Caki2 (cell line): Measurements from ENCODE around the gene NOVA1. TPM values are rescaled to one million over a fixed set of nuclear protein-coding genes. Genes with fewer than 3 reads are reported as not detected.

Experiments used
- DNase-seq: peaks from one replicate; pipeline ENCODE4 v3.0.0-alpha.2; 2015; ENCODE audit warnings: low read depth
- in situ Hi-C: cut with HindIII; loops from 2 replicates; pipeline ENCODE4 v1.10.0; 2016; ENCODE audit warnings: low sequenced_read_pairs, low pct_unique_long_range_greater_than_20kb, mixed read lengths
- total RNA-seq: library from RNA; depleted of rRNA; stranded (reverse); fragments of >200 nt; shearing (Covaris generic); gene quantifications from 2 replicates; pipeline ENCODE4 v1.2.3, GENCODE V29; 2014; ENCODE audit warnings: low replicate concordance

The NOVA1 gene
- total RNA-seq, 1 experiment from 2014 or later: 2.3 TPM

DNA sequence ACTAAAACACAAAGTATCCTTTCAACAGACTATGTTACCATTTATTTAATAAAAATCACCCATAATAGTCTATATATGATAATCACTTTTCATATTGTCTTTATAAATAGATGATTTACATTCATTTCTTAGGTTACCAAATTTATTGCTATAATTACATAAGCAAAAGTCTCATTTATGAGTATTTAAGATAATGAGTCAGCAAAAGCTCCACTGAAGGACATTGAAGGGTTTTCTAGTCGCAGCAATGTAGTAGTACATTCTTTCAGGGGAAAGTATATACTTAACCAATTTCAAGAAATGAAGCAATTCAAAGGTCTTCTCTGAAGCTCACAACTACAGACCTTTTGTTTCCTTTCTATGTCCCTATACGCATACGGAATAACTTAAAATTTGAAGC is 110.9 kb downstream of the NOVA1 start:
- no peak for DNase-seq
- in situ Hi-C loops: no loop called here

DNA sequence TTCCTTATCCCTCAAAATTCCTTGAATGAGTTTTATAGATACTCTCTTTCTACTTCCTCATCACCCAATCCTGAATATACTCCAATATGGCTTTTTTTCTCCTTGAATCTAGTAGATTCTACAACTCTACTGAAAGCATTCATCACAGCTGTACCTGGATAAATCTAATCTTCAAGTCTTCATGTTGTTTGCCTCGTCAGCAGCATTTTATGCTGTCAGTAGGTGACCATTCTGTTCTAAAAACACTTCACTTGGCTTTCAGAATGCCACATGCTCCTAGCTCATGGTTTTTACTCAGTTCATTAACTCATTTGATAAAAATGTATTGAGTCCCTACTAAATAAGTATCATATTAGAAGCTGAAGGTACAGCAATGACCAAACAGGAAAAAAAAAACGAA is 113.3 kb downstream of the NOVA1 start:
- DNase-seq: no peak
- in situ Hi-C loops: no loop called here

DNA sequence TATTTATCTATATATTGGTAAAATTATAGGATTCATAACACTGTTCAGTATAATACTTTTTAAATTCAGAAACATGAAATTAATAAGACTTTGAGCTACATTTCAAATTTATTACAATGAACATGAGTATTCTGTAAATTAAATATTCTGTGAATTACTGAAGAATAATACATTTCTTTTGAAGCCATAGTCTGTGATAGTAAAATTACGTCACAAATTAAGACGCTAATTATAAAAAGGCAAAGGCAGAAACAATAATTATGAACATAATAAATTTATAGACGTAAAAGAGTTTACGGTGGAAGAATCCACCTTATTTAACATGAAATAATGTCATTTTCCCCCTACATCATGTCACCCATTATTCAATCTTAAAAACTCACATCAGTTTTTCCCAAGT is 118.9 kb downstream of the NOVA1 start:
- no peak for DNase-seq
- in situ Hi-C loops: no loop called here

DNA sequence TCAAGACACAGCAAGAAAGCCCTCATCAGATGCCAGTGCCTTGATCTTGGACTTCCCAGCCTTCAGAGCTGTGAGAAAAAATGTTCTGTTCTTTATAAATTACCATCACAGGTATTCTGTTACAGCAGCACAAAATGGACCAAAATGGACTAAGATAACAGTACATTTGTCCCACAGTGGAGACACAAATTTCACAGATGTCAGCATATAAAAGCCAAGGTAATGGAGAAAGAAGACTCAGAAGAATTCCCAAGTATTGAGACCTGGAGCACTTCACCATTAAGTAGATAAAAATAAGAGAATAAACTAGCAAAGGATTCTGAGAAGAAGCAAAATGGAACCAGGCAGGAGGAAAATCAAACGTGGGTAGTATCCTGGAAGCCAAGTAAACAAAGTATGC is 131.0 kb downstream of the NOVA1 start:
- in situ Hi-C loops: no loop called here

DNA sequence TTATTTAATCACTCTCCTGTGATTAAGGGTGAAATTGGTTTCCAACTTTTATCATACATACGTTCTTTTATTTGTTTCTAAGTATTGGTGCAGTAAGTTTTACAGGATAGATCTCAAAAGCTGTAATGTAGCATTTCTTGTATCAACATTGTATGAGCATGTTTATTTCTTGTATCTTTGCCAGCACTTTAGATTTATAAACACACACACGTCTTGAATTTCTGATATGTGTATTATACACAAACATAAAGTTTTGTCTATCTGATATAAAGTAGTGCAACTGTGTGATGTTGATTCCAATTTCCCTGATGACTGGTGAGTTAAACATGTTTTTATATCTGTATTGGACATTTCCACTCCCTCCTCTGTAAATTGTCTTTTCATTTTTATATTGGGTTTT is 134.7 kb downstream of the NOVA1 start:
- in situ Hi-C loops: no loop called here
- no peak for DNase-seq

More for the DNA sequence above, 131.0 kb downstream of the NOVA1 start:
- no peak for DNase-seq

DNA sequence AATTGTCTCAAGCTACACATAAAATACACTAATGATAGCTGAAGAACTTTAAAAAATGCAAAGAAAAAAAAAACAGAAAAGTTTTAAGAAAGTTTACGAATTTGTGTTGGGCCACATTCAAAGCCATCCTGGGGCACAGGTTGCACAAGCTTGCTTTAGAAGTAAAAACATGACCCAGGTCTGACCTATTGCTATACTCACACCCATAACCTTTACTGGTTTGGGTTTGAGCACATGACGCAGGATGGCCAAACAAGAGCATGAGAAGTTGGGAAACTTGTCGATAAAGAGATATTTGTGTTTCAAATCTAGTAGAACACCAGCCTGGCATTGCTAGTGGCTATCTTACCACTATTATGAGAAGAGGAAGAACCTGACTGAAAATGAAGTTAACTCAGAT is 143.7 kb downstream of the NOVA1 start:
- DNase-seq: no peak
- in situ Hi-C loops: no loop called here

DNA sequence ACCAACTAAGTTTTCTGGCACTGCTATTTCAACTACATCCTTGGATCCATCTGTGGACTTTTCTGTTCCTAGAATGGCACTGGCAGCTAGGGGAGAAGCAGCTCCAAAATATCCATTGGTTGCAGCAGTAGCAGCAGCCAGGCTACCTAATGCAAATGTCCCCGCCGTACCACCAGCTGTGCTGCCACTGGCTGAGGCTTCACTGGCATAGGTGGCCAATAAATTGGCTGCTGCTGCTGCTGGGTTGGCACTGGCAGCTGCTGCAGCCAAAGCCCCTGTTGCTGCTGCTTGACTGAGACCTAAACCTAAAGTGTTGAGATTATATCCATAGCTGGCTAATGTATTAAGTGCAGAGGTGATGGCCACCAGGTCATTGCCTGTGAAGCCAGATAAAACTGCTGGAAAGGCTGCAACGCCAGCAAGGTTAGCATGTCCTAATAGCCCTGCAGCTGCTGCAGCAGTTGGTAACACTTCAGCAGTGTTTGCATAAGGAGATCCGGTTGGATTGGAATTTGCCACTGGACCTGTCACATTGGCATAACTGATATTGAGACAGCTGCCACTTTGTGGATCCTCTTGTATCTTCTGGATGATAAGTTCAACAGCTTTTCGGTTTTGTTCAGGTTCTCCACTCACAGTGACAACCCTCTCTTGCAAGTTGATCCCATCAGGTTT is 149.5 kb downstream of the NOVA1 start:
- in situ Hi-C loops: no loop called here

DNA sequence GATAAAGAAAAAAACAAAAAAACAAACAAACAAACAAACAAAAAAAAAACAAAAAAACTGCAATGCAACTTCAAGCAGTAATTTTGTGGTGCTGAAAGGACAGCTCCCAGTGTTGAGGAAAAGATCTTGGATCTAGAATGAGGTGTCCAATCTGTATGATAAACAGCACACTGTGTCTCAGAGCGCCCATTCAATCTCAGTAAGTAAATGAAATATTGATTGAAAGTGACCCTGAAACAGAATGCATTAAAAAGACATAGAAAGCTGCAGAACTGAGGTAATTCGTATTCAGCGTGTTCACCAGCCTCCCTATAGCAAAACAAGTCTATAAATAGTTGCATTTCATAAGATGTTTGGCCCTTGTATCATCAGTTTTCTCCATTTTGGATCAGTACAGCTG is 153.0 kb downstream of the NOVA1 start:
- peak; percentile 4 for DNase-seq

More for the DNA sequence above, 149.5 kb downstream of the NOVA1 start:
- no peak for DNase-seq

DNA sequence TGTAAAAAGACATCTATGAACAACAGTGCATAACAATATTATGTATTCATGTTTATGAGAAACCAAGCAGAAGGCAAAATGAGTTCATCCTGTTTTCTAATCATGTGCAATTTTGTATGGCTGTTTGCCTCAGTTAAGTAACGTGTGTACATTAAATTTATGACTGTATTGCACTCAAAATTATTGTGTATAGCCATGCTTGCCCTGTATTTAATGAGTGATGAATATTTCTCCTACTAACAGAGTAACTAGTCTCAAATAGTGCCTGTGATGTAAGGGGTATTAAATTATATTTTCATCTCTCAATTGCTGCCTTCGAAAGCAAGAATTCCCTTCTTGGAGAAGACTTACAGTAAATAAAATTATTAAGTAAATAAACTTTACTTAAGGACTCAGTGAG is 154.2 kb downstream of the NOVA1 start:
- in situ Hi-C loops: no loop called here

More for the DNA sequence above, 153.0 kb downstream of the NOVA1 start:
- in situ Hi-C loops: no loop called here

DNA sequence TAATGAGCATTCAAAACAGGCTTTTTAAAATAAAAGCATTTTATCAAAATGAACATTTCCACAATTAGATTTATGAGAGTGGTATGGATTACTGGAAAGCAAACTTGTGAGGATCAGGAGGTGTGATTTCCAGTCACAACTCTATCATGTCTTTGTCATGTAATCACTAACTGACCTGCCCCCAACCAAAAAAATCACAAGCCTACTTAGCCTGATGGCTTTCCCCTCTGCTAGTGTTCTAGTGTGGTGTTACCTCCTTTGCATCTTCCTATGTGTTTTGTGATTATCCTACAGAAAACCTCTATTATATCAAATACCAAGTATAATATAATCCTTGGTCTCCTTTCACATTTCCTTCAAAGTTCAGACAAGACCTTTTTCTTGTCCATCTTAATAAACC is 168.6 kb downstream of the NOVA1 start:
- in situ Hi-C loops: no loop called here
- DNase-seq: no peak

More for the DNA sequence above, 154.2 kb downstream of the NOVA1 start:
- no peak for DNase-seq

DNA sequence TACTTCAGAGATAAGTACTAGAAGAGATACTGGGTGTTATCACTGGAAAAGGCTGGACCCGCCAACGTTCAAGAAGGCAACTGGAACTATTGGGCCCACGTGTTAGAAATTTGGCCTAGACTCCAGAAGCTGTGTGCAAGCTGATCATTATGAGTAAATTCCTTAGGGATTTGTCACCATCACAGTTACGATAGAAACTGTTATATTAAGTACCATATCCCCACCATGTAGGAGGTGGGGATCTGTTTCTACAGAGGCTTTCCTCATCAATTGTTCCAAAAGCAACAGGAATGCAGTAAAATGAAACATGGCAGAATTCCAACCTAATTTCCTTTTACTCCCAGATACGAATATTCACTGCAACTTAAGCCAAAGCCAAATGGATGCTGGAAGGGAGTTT is 170.7 kb downstream of the NOVA1 start:
- no peak for DNase-seq
- in situ Hi-C loops: no loop called here

DNA sequence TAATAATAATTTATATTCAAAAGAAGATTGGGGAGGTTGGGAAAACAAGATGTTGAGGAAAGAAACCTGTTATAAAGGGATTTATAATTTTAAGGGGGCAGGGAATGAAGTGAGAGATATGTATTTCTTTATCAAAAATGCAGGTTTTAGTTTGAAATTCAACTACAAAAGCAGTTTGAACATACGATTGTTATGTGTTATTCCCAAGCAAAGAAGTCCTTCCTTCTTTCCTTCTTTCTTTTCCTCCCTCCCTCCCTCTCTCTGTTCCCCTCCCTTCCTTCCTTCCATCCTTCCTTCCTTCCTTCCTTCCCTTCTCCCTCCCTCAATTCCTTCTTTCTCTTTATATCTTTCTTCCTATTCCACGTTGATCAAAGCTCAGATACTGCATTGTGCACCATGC is 173.3 kb downstream of the NOVA1 start:
- no peak for DNase-seq
- in situ Hi-C loops: no loop called here

DNA sequence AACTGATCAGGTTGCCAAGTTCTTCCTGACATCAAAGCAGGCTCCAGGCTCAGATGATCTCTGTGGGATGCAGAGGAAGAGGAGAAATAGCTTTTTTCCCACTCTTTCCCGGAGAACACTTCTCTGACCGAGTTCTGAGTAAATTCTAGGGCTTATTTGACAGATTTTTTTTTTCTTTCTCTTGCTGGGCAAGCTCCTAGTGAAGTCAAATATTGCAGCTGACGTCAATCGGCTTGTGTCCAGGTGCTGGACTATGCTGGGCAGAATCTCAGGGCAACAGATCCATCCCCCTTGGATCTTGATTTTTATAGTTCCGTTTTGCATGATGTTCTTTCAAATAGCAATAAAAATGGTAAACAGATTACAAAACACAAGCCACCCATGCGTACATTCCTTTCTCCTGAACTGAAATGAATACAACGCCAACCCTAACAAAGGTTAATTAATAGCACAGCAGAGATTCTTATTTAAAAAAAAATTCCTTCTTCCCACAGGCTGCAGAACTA is 182.2 kb downstream of the NOVA1 start:
- no peak for DNase-seq
- in situ Hi-C loops: no loop called here

DNA sequence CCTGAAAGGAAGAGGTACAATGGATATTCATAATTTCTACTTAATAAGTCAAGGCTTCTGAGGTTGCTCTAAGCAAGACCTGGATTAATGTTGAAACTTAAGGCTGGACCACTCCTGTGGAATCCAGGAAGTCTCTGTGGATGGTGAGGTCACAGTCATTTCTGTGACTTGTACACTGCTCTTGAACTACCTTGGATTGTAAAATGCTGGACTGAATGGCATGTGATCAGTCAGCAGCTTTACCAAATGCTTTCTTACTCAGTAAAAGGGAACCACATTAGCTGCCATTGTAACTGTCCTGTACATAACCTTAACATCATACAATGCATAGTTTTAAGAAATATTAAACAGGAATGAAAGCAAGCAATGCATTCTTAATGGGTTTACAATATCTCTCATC is 182.9 kb downstream of the NOVA1 start:
- in situ Hi-C loops: no loop called here
- DNase-seq: no peak

DNA sequence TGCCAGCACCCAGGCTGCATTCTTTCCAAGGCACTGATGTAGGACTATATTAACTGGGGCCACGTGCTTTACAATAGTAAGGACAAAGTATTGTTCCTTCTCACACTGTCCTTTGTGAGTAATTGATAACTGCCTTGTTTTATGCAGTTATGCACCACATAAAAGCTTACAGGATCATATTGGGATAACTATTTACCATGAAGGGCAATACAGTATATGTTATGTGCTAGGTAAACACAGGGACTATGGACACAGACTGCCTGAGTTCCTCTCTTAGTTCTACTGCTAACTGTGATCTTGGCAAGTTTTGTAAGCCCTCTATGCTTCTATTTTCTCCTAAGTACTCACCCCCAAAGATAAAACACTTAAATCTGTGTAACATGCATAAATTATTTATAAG is 183.7 kb downstream of the NOVA1 start:
- no peak for DNase-seq
- in situ Hi-C loops: no loop called here

DNA sequence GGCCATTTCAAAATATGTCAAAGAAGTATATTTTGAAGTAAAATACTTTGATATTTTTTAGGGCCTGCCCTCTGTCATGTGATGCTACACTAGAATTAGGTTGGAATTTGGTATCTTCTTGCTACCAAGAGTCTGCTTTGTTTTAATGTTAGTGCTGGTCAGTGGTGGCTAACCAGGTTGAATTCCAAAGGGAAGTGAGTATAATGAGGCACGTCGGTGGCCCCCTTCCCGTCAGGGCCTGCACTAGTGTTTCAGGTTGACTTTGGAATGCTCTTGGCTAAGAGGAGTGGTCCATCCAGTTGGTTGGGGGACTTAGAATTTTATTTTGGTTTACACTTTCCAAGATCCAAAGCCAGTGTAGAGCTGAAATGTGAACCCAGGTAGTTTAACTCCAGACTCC is 185.4 kb downstream of the NOVA1 start:
- in situ Hi-C loops: no loop called here

DNA sequence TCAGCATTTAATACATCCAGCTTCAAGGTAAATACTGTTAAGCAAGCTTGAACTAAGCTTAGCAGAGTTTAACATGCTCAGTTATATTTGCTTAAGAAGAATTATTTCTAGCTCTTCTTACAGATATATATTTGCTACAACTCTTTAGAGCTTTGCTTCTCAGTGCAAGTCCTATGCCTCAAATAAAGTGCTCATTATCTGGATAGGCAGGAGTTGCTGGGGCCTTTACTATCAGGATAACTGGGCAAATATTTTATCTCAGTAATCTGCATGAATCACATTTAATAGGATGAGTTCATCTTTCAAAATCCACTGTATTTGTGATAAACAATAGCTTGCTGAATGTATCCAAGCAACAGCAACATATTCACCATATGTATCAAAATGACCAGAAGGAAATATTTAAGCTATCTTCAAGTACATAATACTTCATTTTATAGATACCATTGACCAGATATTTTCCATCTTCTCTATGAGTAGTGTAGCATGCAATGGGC is 187.6 kb downstream of the NOVA1 start:
- in situ Hi-C loops: no loop called here
- DNase-seq: no peak

More for the DNA sequence above, 185.4 kb downstream of the NOVA1 start:
- DNase-seq: no peak

DNA sequence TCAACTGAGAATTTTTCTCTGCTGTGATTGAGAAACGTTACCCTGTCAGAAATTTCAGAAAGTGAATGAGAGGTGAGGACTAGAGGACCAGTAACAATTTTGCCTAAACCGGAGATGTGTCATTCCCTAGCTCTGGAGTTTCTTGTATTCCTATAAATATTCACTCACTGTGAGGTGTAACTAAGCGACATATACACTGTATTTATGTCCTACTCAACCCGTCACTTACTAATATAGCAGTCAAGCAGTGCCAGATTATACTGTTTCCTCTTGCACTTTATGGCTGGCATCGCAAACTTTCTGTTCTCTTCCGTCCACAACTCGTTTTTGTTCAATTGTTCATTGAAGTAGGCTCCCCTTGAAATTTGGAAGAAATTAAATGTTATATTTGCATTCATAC is 192.9 kb downstream of the NOVA1 start:
- no peak for DNase-seq
- in situ Hi-C loops: no loop called here

DNA sequence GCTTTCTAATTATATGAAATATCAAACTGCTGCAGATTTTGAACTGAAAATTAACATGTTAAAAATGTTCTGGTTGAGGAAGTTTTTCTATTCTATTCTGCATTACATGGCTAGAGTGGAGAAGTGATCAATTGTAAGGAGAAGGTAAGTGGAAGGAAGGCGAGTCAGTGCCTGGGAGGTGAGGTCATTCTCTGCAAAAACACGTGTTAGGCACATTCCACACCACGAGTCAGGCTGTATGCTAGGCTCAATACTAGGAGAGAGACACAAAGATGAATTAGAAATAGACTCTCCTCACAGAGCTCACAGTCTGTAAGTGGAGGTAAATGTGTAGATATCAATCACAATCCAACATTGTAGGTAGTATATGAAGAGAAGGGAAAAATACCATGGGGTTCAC is 194.1 kb downstream of the NOVA1 start:
- in situ Hi-C loops: no loop called here
- no peak for DNase-seq

DNA sequence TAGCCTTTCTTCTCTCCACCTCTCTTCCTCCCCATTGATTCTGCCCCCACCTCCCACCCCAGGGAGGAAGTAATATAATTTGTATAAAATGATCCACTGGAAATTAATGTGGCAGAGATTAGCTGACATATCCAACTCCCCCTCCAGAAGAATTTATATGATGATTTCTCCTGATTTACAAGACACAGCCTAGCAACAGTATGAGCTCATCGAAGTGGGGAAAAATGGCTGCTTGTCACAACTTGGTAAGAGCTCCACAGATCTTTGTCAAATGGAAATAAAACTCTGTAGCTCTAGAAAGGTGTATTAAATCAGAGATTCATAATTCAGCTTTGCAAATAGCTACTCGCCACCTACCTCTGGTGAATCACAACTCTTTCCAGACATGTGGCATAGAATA is 195.7 kb downstream of the NOVA1 start:
- no peak for DNase-seq
- in situ Hi-C loops: no loop called here
